Liver (tissue), 9 donors: ENCODE measurements around the gene CLNS1A. TPM values are rescaled to one million over a fixed set of nuclear protein-coding genes. Genes with fewer than 3 reads are reported as not detected.

Source experiments
- DNase-seq: peaks from one replicate; pipeline ENCODE4 v3.0.0-alpha.2; 2017; ENCODE audit warnings: low spot score
- H3K27ac ChIP-seq, 2 donors: one replicate each; pipeline ENCODE4 v1.7.0; 2013; ENCODE audit warnings: inconsistent platforms in 2 of 2, low read length in 2 of 2, control low read depth in 1 of 2, low read depth in 1 of 2, mild to moderate bottlenecking in 1 of 2
- H3K27me3 ChIP-seq, 4 donors: one replicate each; pipeline versions ENCODE4 v1.6.1 to v1.7.0; 2013; ENCODE audit warnings: low read length in 3 of 4, inconsistent platforms in 1 of 4, mild to moderate bottlenecking in 1 of 4, moderate library complexity in 1 of 4; ENCODE audit not compliant: control insufficient read depth in 4 of 4, insufficient read depth in 4 of 4
- H3K36me3 ChIP-seq, 4 donors: one replicate each; pipeline versions ENCODE4 v1.6.1 to v1.7.0; 2013; ENCODE audit warnings: low read length in 3 of 4, mild to moderate bottlenecking in 3 of 4, low read depth in 1 of 4, moderate library complexity in 1 of 4; ENCODE audit not compliant: control insufficient read depth in 4 of 4, insufficient read depth in 3 of 4
- H3K4me1 ChIP-seq, 4 donors: one replicate each; pipeline versions ENCODE4 v1.6.1 to v1.7.0; 2013; ENCODE audit warnings: low read length in 3 of 4, mild to moderate bottlenecking in 3 of 4, moderate library complexity in 1 of 4; ENCODE audit not compliant: control insufficient read depth in 4 of 4, insufficient read depth in 4 of 4
- H3K4me3 ChIP-seq, 3 donors: one replicate each; pipeline versions ENCODE4 v1.6.1 to v1.7.0; 2013; ENCODE audit warnings: low read length in 3 of 3, control low read depth in 1 of 3, low read depth in 1 of 3, mild to moderate bottlenecking in 1 of 3
- H3K9ac ChIP-seq, 2 donors: one replicate each; pipeline ENCODE4 v1.7.0; 2013; ENCODE audit warnings: low read length in 2 of 2, mild to moderate bottlenecking in 2 of 2, moderate library complexity in 2 of 2, control low read depth in 1 of 2, low read depth in 1 of 2
- H3K9me3 ChIP-seq, 4 donors: one replicate each; pipeline versions ENCODE4 v1.6.1 to v1.7.0; 2013; ENCODE audit warnings: low read length in 3 of 4; ENCODE audit not compliant: control insufficient read depth in 4 of 4
- EGR1 ChIP-seq, 2 donors: IDR thresholded peaks; 2 replicates each; pipeline ENCODE4 v1.6.1; 2016 to 2018; ENCODE audit warnings: antibody characterized with exemption in 2 of 2, low read depth in 2 of 2
- FOXA1 ChIP-seq: IDR thresholded peaks from 2 replicates; pipeline ENCODE4 v1.6.1; 2016; ENCODE audit warnings: antibody characterized with exemption
- FOXA2 ChIP-seq: IDR thresholded peaks from 2 replicates; pipeline ENCODE4 v1.6.1; 2016; ENCODE audit warnings: antibody characterized with exemption
- GABPA ChIP-seq, 2 donors: IDR thresholded peaks in 1 of 2; conservative IDR thresholded peaks in 1 of 2; 2 replicates each; pipeline ENCODE4 v1.6.1; 2016; ENCODE audit warnings: antibody characterized with exemption in 2 of 2, mild to moderate bottlenecking in 1 of 2, moderate library complexity in 1 of 2
- HNF4A ChIP-seq, 2 donors: conservative IDR thresholded peaks; 2 replicates each; pipeline ENCODE4 v1.6.1; 2016; ENCODE audit warnings: antibody characterized with exemption in 2 of 2, mild to moderate bottlenecking in 2 of 2
- HNF4G ChIP-seq: IDR thresholded peaks from 2 replicates; pipeline ENCODE4 v1.6.1; 2016; ENCODE audit warnings: antibody characterized with exemption
- JUND ChIP-seq, 2 donors: IDR thresholded peaks; 2 replicates each; pipeline ENCODE4 v1.6.1; 2016; ENCODE audit warnings: antibody characterized with exemption in 2 of 2
- MAX ChIP-seq: IDR thresholded peaks from 2 replicates; pipeline ENCODE4 v1.6.1; 2016; ENCODE audit warnings: antibody characterized with exemption
- NR2F2 ChIP-seq: IDR thresholded peaks from 2 replicates; pipeline ENCODE4 v1.6.1; 2016; ENCODE audit warnings: antibody characterized with exemption
- RAD21 ChIP-seq, 2 donors: IDR thresholded peaks; 2 replicates each; pipeline ENCODE4 v1.6.1; 2016; ENCODE audit warnings: antibody characterized with exemption in 2 of 2, mild to moderate bottlenecking in 2 of 2
- RXRA ChIP-seq, 2 donors: IDR thresholded peaks; 2 replicates each; pipeline ENCODE4 v1.6.1; 2017 to 2018; ENCODE audit warnings: antibody characterized with exemption in 2 of 2, mild to moderate bottlenecking in 1 of 2
- SP1 ChIP-seq: IDR thresholded peaks from 2 replicates; pipeline ENCODE4 v1.6.1; 2018; ENCODE audit warnings: antibody characterized with exemption, mild to moderate bottlenecking
- TAF1 ChIP-seq: conservative IDR thresholded peaks from 2 replicates; pipeline ENCODE4 v1.6.1; 2016; ENCODE audit warnings: antibody characterized with exemption, mild to moderate bottlenecking
- YY1 ChIP-seq: IDR thresholded peaks from 2 replicates; pipeline ENCODE4 v1.6.1; 2016; ENCODE audit warnings: antibody characterized with exemption, mild to moderate bottlenecking
- ZBTB33 ChIP-seq: IDR thresholded peaks from 2 replicates; pipeline ENCODE4 v1.6.1; 2016; ENCODE audit warnings: antibody characterized with exemption
- WGBS: extraction: QIAGEN DNeasy Blood & Tissue Kit; methylation state at CpG from one replicate; pipeline ENCODE4 v1.1.7; 2013; 5-methylcytosine and 5-hydroxymethylcytosine counted together
- polyA plus RNA-seq, 2 donors: library from polyadenylated mRNA; stranded (reverse) in 1 of 2; unstranded in 1 of 2; fragments of 200-250 nt in 1 of 2; fragments of >200 nt in 1 of 2; fragmentation: Nextera tagmentation in 1 of 2; extraction: Ambion mirVana in 1 of 2; gene quantifications; one replicate each; pipeline versions ENCODE4 v1.2.1 to v1.2.3, GENCODE V29; 2013 to 2015
- total RNA-seq, 2 donors: library from RNA; depleted of rRNA; stranded (reverse); fragments of >200 nt; gene quantifications; one replicate each; pipeline ENCODE4 v1.2.3, GENCODE V29; 2014
- TF ChIP-seq, protein P1 (sequence below): IDR thresholded peaks from 2 replicates; pipeline ENCODE4 v1.6.1; 2016; ENCODE audit warnings: antibody characterized with exemption
- TF ChIP-seq, protein P2 (sequence below): IDR thresholded peaks from 2 replicates; pipeline ENCODE4 v1.6.1; 2016; ENCODE audit warnings: antibody characterized with exemption, mild to moderate bottlenecking
- TF ChIP-seq, protein P3 (sequence below): fragments of 150-350 bp; IDR thresholded peaks from 2 replicates; pipeline ENCODE4 v1.5.1; 2017; ENCODE audit warnings: improper control_type of control experiment, low read depth, low read length; ENCODE audit not compliant: missing input control
- donor health status: healthy.
- donor health status: healthy.
- donor health status: healthy.
- donor health status: healthy.
- donor health status: healthy.

The CLNS1A gene
- total and polyA plus RNA-seq, 4 donors = 40.4 to 92.8 (median 70.5) TPM

GRCh38 chr11:77668760-77669159 lies 31.2 kb upstream of the CLNS1A start:
- no peak for DNase-seq
- no peaks in the 10 kb centered on the region for H3K27me3 ChIP-seq
- 96% methylated on average over 3 of the region's 3 CpGs for WGBS
- H3K9me3 ChIP-seq = no peaks in the 10 kb centered on the region
- H3K4me1 ChIP-seq = no peaks in the 10 kb centered on the region
- H3K27ac ChIP-seq = no peak overlapping the region
- no peak for TF ChIP-seq SP1
- H3K4me3 ChIP-seq = no peak overlapping the region
- peaks cover 2 to 52% (median 31%) of the 10 kb centered on the region in 4 donors for H3K36me3 ChIP-seq
- no peak overlapping the region for H3K9ac ChIP-seq

DNA sequence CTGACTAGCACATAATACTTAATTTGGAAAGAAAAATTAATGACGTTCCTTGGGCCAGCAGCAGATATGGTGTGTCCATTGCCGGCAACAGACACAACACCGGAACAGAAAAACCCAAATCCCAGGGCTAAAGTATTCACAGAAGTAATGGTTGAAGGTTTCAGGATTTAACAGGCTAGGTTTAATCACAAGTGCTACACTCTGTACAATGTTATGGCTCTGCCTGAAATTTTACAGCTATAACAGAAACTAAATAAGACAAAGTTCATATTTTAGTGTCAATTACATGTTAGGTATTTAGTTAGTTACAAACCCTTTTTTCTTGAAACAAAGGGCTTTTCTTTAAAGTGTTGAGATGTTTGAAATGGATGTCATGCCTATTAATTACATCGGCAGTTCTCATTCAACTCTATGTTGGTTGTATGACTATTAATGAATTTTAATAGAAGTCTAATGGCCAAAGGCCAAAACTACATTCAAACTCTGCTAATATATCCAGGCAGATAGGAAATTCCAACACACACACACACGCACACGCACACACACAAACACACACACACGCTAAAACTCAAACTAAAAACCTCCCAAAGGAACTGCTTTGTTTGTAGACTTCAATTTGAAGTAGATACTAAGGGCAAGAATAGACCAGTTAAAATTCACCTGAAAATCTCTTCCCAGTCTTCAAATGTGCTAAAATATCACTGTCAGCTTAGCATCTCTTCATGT lies 27.8 kb upstream of the CLNS1A start:
- Histone ChIP-seq H3K36me3 (peaks cover 2 to 37% (median 22%) of the 10 kb centered on the region in 4 donors), H3K4me3 (no peak overlapping the region), H3K4me1 (no peaks in the 10 kb centered on the region), H3K27ac (no peak overlapping the region), H3K9ac (no peak overlapping the region), H3K27me3 (no peaks in the 10 kb centered on the region), H3K9me3 (no peaks in the 10 kb centered on the region)
- WGBS = 84% methylated on average over 7 of the region's 7 CpGs
- TF ChIP-seq MAX = no peak
- TF ChIP-seq GABPA (IDR thresholded peaks at IDR 0.05 in 1 of 2, conservative IDR thresholded peaks at IDR 0.05 in 1 of 2) = no peak
- no peak for TF ChIP-seq ZBTB33
- no peak for TF ChIP-seq RXRA (IDR thresholded peaks at IDR 0.05)
- TF ChIP-seq RAD21 (IDR thresholded peaks at IDR 0.05) = no peak
- TF ChIP-seq, protein P1, sequence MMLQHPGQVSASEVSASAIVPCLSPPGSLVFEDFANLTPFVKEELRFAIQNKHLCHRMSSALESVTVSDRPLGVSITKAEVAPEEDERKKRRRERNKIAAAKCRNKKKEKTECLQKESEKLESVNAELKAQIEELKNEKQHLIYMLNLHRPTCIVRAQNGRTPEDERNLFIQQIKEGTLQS = no peak
- no peak for TF ChIP-seq FOXA2
- no peak for TF ChIP-seq HNF4A (conservative IDR thresholded peaks at IDR 0.05)
- TF ChIP-seq YY1 = no peak
- no peak for TF ChIP-seq EGR1 (IDR thresholded peaks at IDR 0.05; ENCODE audit: low read depth in 2 of 2)
- no peak for TF ChIP-seq FOXA1
- TF ChIP-seq SP1 = no peak
- TF ChIP-seq, protein P2, sequence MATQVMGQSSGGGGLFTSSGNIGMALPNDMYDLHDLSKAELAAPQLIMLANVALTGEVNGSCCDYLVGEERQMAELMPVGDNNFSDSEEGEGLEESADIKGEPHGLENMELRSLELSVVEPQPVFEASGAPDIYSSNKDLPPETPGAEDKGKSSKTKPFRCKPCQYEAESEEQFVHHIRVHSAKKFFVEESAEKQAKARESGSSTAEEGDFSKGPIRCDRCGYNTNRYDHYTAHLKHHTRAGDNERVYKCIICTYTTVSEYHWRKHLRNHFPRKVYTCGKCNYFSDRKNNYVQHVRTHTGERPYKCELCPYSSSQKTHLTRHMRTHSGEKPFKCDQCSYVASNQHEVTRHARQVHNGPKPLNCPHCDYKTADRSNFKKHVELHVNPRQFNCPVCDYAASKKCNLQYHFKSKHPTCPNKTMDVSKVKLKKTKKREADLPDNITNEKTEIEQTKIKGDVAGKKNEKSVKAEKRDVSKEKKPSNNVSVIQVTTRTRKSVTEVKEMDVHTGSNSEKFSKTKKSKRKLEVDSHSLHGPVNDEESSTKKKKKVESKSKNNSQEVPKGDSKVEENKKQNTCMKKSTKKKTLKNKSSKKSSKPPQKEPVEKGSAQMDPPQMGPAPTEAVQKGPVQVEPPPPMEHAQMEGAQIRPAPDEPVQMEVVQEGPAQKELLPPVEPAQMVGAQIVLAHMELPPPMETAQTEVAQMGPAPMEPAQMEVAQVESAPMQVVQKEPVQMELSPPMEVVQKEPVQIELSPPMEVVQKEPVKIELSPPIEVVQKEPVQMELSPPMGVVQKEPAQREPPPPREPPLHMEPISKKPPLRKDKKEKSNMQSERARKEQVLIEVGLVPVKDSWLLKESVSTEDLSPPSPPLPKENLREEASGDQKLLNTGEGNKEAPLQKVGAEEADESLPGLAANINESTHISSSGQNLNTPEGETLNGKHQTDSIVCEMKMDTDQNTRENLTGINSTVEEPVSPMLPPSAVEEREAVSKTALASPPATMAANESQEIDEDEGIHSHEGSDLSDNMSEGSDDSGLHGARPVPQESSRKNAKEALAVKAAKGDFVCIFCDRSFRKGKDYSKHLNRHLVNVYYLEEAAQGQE = no peak
- TF ChIP-seq HNF4G = no peak
- TF ChIP-seq, protein P3, sequence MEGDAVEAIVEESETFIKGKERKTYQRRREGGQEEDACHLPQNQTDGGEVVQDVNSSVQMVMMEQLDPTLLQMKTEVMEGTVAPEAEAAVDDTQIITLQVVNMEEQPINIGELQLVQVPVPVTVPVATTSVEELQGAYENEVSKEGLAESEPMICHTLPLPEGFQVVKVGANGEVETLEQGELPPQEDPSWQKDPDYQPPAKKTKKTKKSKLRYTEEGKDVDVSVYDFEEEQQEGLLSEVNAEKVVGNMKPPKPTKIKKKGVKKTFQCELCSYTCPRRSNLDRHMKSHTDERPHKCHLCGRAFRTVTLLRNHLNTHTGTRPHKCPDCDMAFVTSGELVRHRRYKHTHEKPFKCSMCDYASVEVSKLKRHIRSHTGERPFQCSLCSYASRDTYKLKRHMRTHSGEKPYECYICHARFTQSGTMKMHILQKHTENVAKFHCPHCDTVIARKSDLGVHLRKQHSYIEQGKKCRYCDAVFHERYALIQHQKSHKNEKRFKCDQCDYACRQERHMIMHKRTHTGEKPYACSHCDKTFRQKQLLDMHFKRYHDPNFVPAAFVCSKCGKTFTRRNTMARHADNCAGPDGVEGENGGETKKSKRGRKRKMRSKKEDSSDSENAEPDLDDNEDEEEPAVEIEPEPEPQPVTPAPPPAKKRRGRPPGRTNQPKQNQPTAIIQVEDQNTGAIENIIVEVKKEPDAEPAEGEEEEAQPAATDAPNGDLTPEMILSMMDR = no peak
- TF ChIP-seq TAF1 = no peak
- TF ChIP-seq JUND (IDR thresholded peaks at IDR 0.05) = no peak
- no peak for TF ChIP-seq NR2F2
- no peak for DNase-seq
